Activated CD8-positive, alpha-beta memory T cell treated with anti-CD3 and anti-CD28 coated beads for 24 hours (primary cell): ENCODE results near the gene ZFHX3.

Experiments
- DNase-seq: peaks from one replicate; pipeline ENCODE4 v3.0.0-alpha.2; 2020

ZFHX3 gene

GRCh38 chr16:72815348-72816318 is 232.3 kb downstream of the ZFHX3 start:
- no peak for DNase-seq

GRCh38 chr16:72814226-72814625 is 233.7 kb downstream of the ZFHX3 start:
- no peak for DNase-seq

GRCh38 chr16:72812672-72813071 is 235.3 kb downstream of the ZFHX3 start:
- DNase-seq: no peak

GRCh38 chr16:72811876-72812275 is 236.1 kb downstream of the ZFHX3 start:
- DNase-seq: no peak

GRCh38 chr16:72811188-72811720 is 236.7 kb downstream of the ZFHX3 start:
- no peak for DNase-seq

- DNase-seq: no peak
These were observed 237.4 kb downstream of the ZFHX3 start for GRCh38 chr16:72810480-72810879.

- no peak for DNase-seq
These were observed 238.5 kb downstream of the ZFHX3 start for GRCh38 chr16:72809446-72809845.

- no peak for DNase-seq
These were observed 239.2 kb downstream of the ZFHX3 start for GRCh38 chr16:72808754-72809153.

- no peak for DNase-seq
These were observed 240.7 kb downstream of the ZFHX3 start for GRCh38 chr16:72807245-72807644.

GRCh38 chr16:72805486-72805885 is 242.4 kb downstream of the ZFHX3 start:
- DNase-seq: no peak

GRCh38 chr16:72800524-72801161 is 247.3 kb downstream of the ZFHX3 start:
- DNase-seq: no peak

GRCh38 chr16:72798264-72798663 is 249.7 kb downstream of the ZFHX3 start:
- no peak for DNase-seq

- no peak for DNase-seq
These were observed 250.3 kb downstream of the ZFHX3 start for GRCh38 chr16:72797621-72798020.

- DNase-seq: no peak
These were observed 251.7 kb downstream of the ZFHX3 start for GRCh38 chr16:72796222-72796621.

- DNase-seq: no peak
These were observed 252.9 kb downstream of the ZFHX3 start for GRCh38 chr16:72794986-72795385.

GRCh38 chr16:72794319-72794718 is 253.6 kb downstream of the ZFHX3 start:
- no peak for DNase-seq

GRCh38 chr16:72793716-72794115 is 254.2 kb downstream of the ZFHX3 start:
- DNase-seq: no peak

- DNase-seq: no peak
These were observed 254.9 kb downstream of the ZFHX3 start for GRCh38 chr16:72793017-72793416.

GRCh38 chr16:72791786-72792185 is 256.1 kb downstream of the ZFHX3 start:
- no peak for DNase-seq

GRCh38 chr16:72789921-72790320 is 258.0 kb downstream of the ZFHX3 start:
- DNase-seq: no peak

- DNase-seq: no peak
These were observed 258.5 kb downstream of the ZFHX3 start for GRCh38 chr16:72789465-72789864.

GRCh38 chr16:72788269-72788809 is 259.6 kb downstream of the ZFHX3 start:
- no peak for DNase-seq

- peak; percentile 91 for DNase-seq
These were observed 260.2 kb downstream of the ZFHX3 start for GRCh38 chr16:72787514-72788268.
